HCT116 (cell line): ENCODE data around the gene GSTM3. TPM values are rescaled to one million over a fixed set of nuclear protein-coding genes. Genes with fewer than 3 reads are reported as not detected.

ENCODE experiments used
- ATAC-seq: fragments of 200-7000 bp; cut with Tn5 transposase; 2 replicates; pipeline ENCODE4 v1.9.1; 2020; ENCODE audit warnings: mild to moderate bottlenecking, moderate library complexity
- BruUV-seq: library from RNA; stranded (reverse); fragments of 400-500 nt; replicated peaks from 2 replicates; lab custom pipeline; 2021; lab: Mats Ljungman, UMichigan
- CTCF ChIA-PET: fragments of 300-600 bp; sonication (Branson Sonifier 250); formaldehyde crosslinking; loops from one replicate; lab custom pipeline; 2021; ENCODE audit warnings: antibody characterized with exemption; lab: Charles Lee
- POLR2A ChIA-PET: fragments of 300-600, 350-600 bp; sonication (Branson Sonifier 250); formaldehyde crosslinking; loops from one replicate; lab custom pipeline; 2021; ENCODE audit warnings: antibody characterized with exemption; lab: Charles Lee
- RAD21 ChIA-PET, 2 experiments: fragments of 300-600 bp; sonication (Branson Sonifier 250); formaldehyde crosslinking; loops; one replicate each; lab custom pipeline; 2023; ENCODE audit warnings: low total read pairs in 2 of 2; ENCODE audit not compliant: uncharacterized antibody in 2 of 2, unreplicated experiment in 2 of 2, low non-redundant PET in 1 of 2; lab: Charles Lee
- DNase-seq: peaks from one replicate; pipeline ENCODE4 v3.0.0-alpha.2; 2010; ENCODE audit warnings: low read depth, low spot score
- H2AFZ ChIP-seq: fragments of 200-600 bp; shearing (Covaris generic), sonication (generic); 2 replicates; pipeline ENCODE4 v1.6.1; 2017; ENCODE audit warnings: low read depth, mixed run types, mixed read lengths, antibody characterized with exemption, low read length; ENCODE audit not compliant: poor library complexity, severe bottlenecking
- H3K27ac ChIP-seq: 2 replicates; pipeline ENCODE4 v1.5.1; 2012; ENCODE audit warnings: low read depth, low read length
- H3K27me3 ChIP-seq: fragments of 200-600 bp; sonication (generic); 2 replicates; pipeline ENCODE4 v1.6.1; 2016; ENCODE audit warnings: mixed run types, low read length, mixed read lengths; ENCODE audit not compliant: insufficient read depth
- H3K36me3 ChIP-seq, 2 experiments: fragments of 200-500 bp in 1 of 2; fragments of 200-600 bp in 1 of 2; sonication (Bioruptor generic) in 1 of 2; sonication (generic) in 1 of 2; 2 replicates each; pipeline versions ENCODE4 v1.5.1 to v1.6.1; 2014 to 2016; ENCODE audit warnings: low read length in 2 of 2, inconsistent platforms in 1 of 2, mixed read lengths in 1 of 2, mixed run types in 1 of 2; ENCODE audit not compliant: insufficient read depth in 2 of 2, control insufficient read depth in 1 of 2
- H3K4me1 ChIP-seq, 2 experiments: fragments of 200-600 bp in 1 of 2; sonication (generic) in 1 of 2; 2 replicates each; pipeline versions ENCODE4 v1.5.1 to v1.6.1; 2012 to 2017; ENCODE audit warnings: low read length in 2 of 2, inconsistent platforms in 1 of 2, mild to moderate bottlenecking in 1 of 2, mixed read lengths in 1 of 2, mixed run types in 1 of 2, moderate library complexity in 1 of 2; ENCODE audit not compliant: insufficient read depth in 2 of 2, control insufficient read depth in 1 of 2
- H3K4me2 ChIP-seq: fragments of 200-600 bp; sonication (generic); 2 replicates; pipeline ENCODE4 v1.6.1; 2017; ENCODE audit warnings: mixed run types, low read length, mixed read lengths
- H3K4me3 ChIP-seq, 2 experiments: fragments of 200-600 bp in 1 of 2; sonication (generic) in 1 of 2; replicated peaks in 1 of 2; 2 replicates each; pipeline ENCODE4 v1.5.1; 2011 to 2016; ENCODE audit warnings: low read length in 2 of 2, control low read depth in 1 of 2, low read depth in 1 of 2, mild to moderate bottlenecking in 1 of 2, mixed read lengths in 1 of 2, mixed run types in 1 of 2
- H3K79me2 ChIP-seq: fragments of 200-600 bp; sonication (generic); 2 replicates; pipeline ENCODE4 v1.6.1; 2017; ENCODE audit warnings: mild to moderate bottlenecking, mixed run types, low read length, moderate library complexity, mixed read lengths; ENCODE audit not compliant: insufficient read depth
- H3K9ac ChIP-seq: fragments of 200-600 bp; sonication (generic); 2 replicates; pipeline ENCODE4 v1.6.1; 2016; ENCODE audit warnings: low read length, mixed read lengths
- H3K9me2 ChIP-seq: fragments of 200-600 bp; sonication (generic), shearing (Covaris generic); 2 replicates; pipeline ENCODE4 v1.6.1; 2017; ENCODE audit warnings: mixed run types, mild to moderate bottlenecking, moderate library complexity; ENCODE audit not compliant: insufficient read depth
- H3K9me3 ChIP-seq, 2 experiments: fragments of 200-500 bp in 1 of 2; fragments of 200-600 bp in 1 of 2; sonication (Bioruptor generic) in 1 of 2; sonication (generic) in 1 of 2; 2 replicates each; pipeline ENCODE4 v1.6.1; 2014 to 2017; ENCODE audit warnings: low read length in 2 of 2, mixed read lengths in 2 of 2, inconsistent platforms in 1 of 2, low read depth in 1 of 2, mild to moderate bottlenecking in 1 of 2, mixed run types in 1 of 2, moderate library complexity in 1 of 2; ENCODE audit not compliant: control insufficient read depth in 1 of 2, insufficient read depth in 1 of 2
- H4K20me1 ChIP-seq: fragments of 200-600 bp; sonication (generic), shearing (Covaris generic); 2 replicates; pipeline ENCODE4 v1.6.1; 2017; ENCODE audit warnings: mixed run types, mild to moderate bottlenecking, moderate library complexity; ENCODE audit not compliant: insufficient read depth
- ATF3 ChIP-seq: IDR thresholded peaks from 2 replicates; pipeline ENCODE4 v1.6.1; 2012
- CTCF ChIP-seq, 3 experiments: fragments of 200-600 bp in 1 of 3; sonication (generic) in 1 of 3; IDR thresholded peaks in 2 of 3; conservative IDR thresholded peaks in 1 of 3; 2 replicates each; pipeline ENCODE4 v1.5.1; 2012 to 2017; ENCODE audit warnings: low read depth in 2 of 3, low read length in 2 of 3, antibody characterized with exemption in 1 of 3, borderline replicate concordance in 1 of 3, control low read depth in 1 of 3, mild to moderate bottlenecking in 1 of 3, mixed read lengths in 1 of 3, mixed run types in 1 of 3, moderate library complexity in 1 of 3; ENCODE audit not compliant: insufficient read depth in 1 of 3
- ELF1 ChIP-seq: IDR thresholded peaks from 2 replicates; pipeline ENCODE4 v1.6.1; 2012; ENCODE audit warnings: low read depth, borderline replicate concordance
- EZH2 ChIP-seq: fragments of 200-600 bp; sonication (generic); IDR thresholded peaks from 2 replicates; pipeline ENCODE4 v1.6.1; 2017; ENCODE audit warnings: antibody characterized with exemption, mixed run types
- EZH2phosphoT487 ChIP-seq: fragments of 200-600 bp; IDR thresholded peaks from 2 replicates; pipeline ENCODE4 v1.6.1; 2018; ENCODE audit warnings: antibody characterized with exemption, borderline replicate concordance
- FOSL1 ChIP-seq: IDR thresholded peaks from 2 replicates; pipeline ENCODE4 v1.6.1; 2012; ENCODE audit warnings: low read depth
- JUND ChIP-seq: IDR thresholded peaks from 2 replicates; pipeline ENCODE4 v1.6.1; 2012
- POLR2A ChIP-seq: IDR thresholded peaks from 2 replicates; pipeline ENCODE4 v1.7.0; 2011; ENCODE audit warnings: borderline replicate concordance; ENCODE audit not compliant: insufficient read depth, insufficient read length; ENCODE audit errors: extremely low read depth
- RAD21 ChIP-seq: IDR thresholded peaks from 2 replicates; pipeline ENCODE4 v1.6.1; 2012; ENCODE audit warnings: low read depth, mild to moderate bottlenecking
- SP1 ChIP-seq: IDR thresholded peaks from 2 replicates; pipeline ENCODE4 v1.6.1; 2012; ENCODE audit warnings: low read depth
- SRF ChIP-seq: IDR thresholded peaks from 2 replicates; pipeline ENCODE4 v1.6.1; 2012; ENCODE audit warnings: low read depth
- YY1 ChIP-seq: IDR thresholded peaks from 2 replicates; pipeline ENCODE4 v1.6.1; 2011; ENCODE audit warnings: low read length, low read depth, moderate library complexity, mild to moderate bottlenecking; ENCODE audit not compliant: insufficient replicate concordance; ENCODE audit errors: extremely low read depth
- ZBTB33 ChIP-seq: IDR thresholded peaks from 2 replicates; pipeline ENCODE4 v1.6.1; 2011; ENCODE audit warnings: mild to moderate bottlenecking, low read length, moderate library complexity; ENCODE audit not compliant: insufficient replicate concordance; ENCODE audit errors: extremely low read depth
- intact Hi-C: fragments of 100-400 bp; cut with micrococcal nuclease; formaldehyde crosslinking; loops from 2 replicates; pipeline ENCODE4 v1.10.0; 2022
- total RNA-seq: library from RNA; stranded (reverse); gene quantifications from one replicate; pipeline ENCODE4 v1.2.1, GENCODE V29; 2021; ENCODE audit not compliant: unreplicated experiment
- TF ChIP-seq, protein P1 (sequence below): IDR thresholded peaks from 2 replicates; pipeline ENCODE4 v1.6.1; 2012

The GSTM3 gene
- total RNA-seq, 1 experiment from 2014 or later, result 0.39 TPM

DNA sequence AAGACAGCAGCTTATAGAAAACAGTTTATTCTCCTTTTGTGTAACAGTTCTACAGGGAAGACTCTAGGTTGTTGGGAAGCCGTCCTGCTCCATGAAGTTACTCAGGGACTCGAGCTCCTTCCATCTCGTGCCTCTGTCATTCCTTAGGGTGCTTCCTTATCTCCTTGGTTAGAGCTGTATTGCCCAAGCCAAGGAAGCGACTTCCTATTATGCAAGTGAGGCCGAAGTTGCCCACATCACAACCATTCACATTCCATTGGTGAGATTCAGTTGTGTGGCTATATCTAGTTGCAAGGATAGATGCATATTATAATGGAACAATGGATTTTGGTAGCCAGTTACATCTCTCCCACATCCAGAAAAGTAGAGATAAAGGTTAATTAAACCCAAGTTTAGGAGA lies 19.8 kb downstream of the GSTM3 start:
- intact Hi-C loops, result no loop called here
- RAD21 ChIA-PET, result no interaction called here

More for the DNA sequence above, 19.8 kb downstream of the GSTM3 start:
- TF ChIP-seq ELF1, result no peak
- no peak for TF ChIP-seq CTCF (IDR thresholded peaks at IDR 0.05 in 2 of 3, conservative IDR thresholded peaks at IDR 0.05 in 1 of 3; ENCODE audit: borderline replicate concordance in 1 of 3, insufficient read depth in 1 of 3, low read depth in 2 of 3, low read length in 2 of 3)
- no peak for TF ChIP-seq FOSL1
- no peak for TF ChIP-seq ZBTB33
- TF ChIP-seq YY1, result no peak
- no peak for TF ChIP-seq EZH2
- no peak for TF ChIP-seq RAD21
- TF ChIP-seq ATF3, result no peak
- TF ChIP-seq JUND, result no peak
- TF ChIP-seq POLR2A, result no peak
- no peak for TF ChIP-seq SRF
- TF ChIP-seq SP1, result no peak
- TF ChIP-seq EZH2phosphoT487, result no peak
- TF ChIP-seq, protein P1, sequence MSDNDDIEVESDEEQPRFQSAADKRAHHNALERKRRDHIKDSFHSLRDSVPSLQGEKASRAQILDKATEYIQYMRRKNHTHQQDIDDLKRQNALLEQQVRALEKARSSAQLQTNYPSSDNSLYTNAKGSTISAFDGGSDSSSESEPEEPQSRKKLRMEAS, result no peak
- TF ChIP-seq, all 23 proteins: peak for 0
- Histone ChIP-seq H3K36me3 (no peaks in the 10 kb centered on the region), H2AFZ (no peak overlapping the region), H3K9ac (no peak overlapping the region), H3K4me1 (peaks cover 0 to 14% of the 10 kb centered on the region in 2 experiments; a peak in 2 of 4 replicates), H3K4me2 (no peak overlapping the region), H3K79me2 (no peaks in the 10 kb centered on the region), H3K9me2 (no peaks in the 10 kb centered on the region), H4K20me1 (no peaks in the 10 kb centered on the region), H3K9me3 (no peaks in the 10 kb centered on the region), H3K27ac (no peak overlapping the region), H3K27me3 (no peaks in the 10 kb centered on the region), H3K4me3 (no peak overlapping the region)
- no TSS peak for BruUV-seq
- no peak for ATAC-seq
- CTCF ChIA-PET, result no interaction called here
- POLR2A ChIA-PET, result no interaction called here
- no peak for DNase-seq
